Uterus (tissue), 4 donors: ENCODE results near the gene ZFAND3. TPM values are rescaled to one million over a fixed set of nuclear protein-coding genes. Genes with fewer than 3 reads are reported as not detected.
"Not testable (repeated sequence)": the region's sequence is repeated elsewhere in the genome, so short reads cannot be mapped to it uniquely, and the experiment has no call there.

ENCODE experiments used
- DNase-seq, 2 donors: peaks; one replicate each; pipeline ENCODE4 v3.0.0-alpha.2; 2019 to 2020
- H3K27ac ChIP-seq, 2 donors: fragments of 200-600 bp; sonication (generic); 1 replicate in 1 of 2; 2 replicates in 1 of 2; pipeline ENCODE4 v1.5.1; 2016 to 2018
- H3K27me3 ChIP-seq, 2 donors: fragments of 200-600 bp; sonication (generic); one replicate each; pipeline ENCODE4 v1.5.1; 2018 to 2019; ENCODE audit warnings: control low read depth in 1 of 2
- H3K36me3 ChIP-seq, 2 donors: fragments of 200-600 bp; sonication (generic); one replicate each; pipeline ENCODE4 v1.5.1; 2019; ENCODE audit warnings: control low read depth in 1 of 2
- H3K4me1 ChIP-seq, 2 donors: fragments of 200-600 bp; sonication (generic); one replicate each; pipeline ENCODE4 v1.5.1; 2018 to 2019; ENCODE audit warnings: control low read depth in 1 of 2
- H3K4me3 ChIP-seq, 2 donors: fragments of 200-600 bp; sonication (generic); 1 replicate in 1 of 2; 2 replicates in 1 of 2; pipeline ENCODE4 v1.5.1; 2018 to 2019; ENCODE audit warnings: mild to moderate bottlenecking in 1 of 2
- H3K9me3 ChIP-seq, 2 donors: fragments of 200-600 bp; sonication (generic); one replicate each; pipeline ENCODE4 v1.5.1; 2019; ENCODE audit warnings: control low read depth in 1 of 2
- CTCF ChIP-seq, 4 experiments: fragments of 200-600 bp in 2 of 4; fragments of 450-650 bp in 2 of 4; sonication (generic) in 2 of 4; IDR thresholded peaks; one replicate each; pipeline ENCODE4 v1.5.1; 2016 to 2019; ENCODE audit warnings: antibody characterized with exemption in 4 of 4, mild to moderate bottlenecking in 2 of 4, moderate library complexity in 1 of 4
- POLR2A ChIP-seq, 2 donors: fragments of 450-650 bp; IDR thresholded peaks; one replicate each; pipeline ENCODE4 v1.6.1; 2016; ENCODE audit warnings: antibody characterized with exemption in 2 of 2, mild to moderate bottlenecking in 1 of 2, moderate library complexity in 1 of 2
- intact Hi-C: fragments of 100-400 bp; cut with DNase I; formaldehyde crosslinking; loops from one replicate; pipeline ENCODE4 v1.15.1; 2023; ENCODE audit warnings: low total_unique reads
- total RNA-seq, 4 donors: library from RNA; depleted of rRNA in 3 of 4; stranded (reverse); fragments of >200 nt in 3 of 4; gene quantifications; one replicate each; pipeline versions ENCODE4 v1.1.0 to v1.2.4, GENCODE V29; 2014 to 2023
- donor health status: DM: yes; HTN: yes; CAD: no.

ZFAND3 gene
- total RNA-seq, 4 donors from 2014 or later = 5.0 to 81.9 (median 54.6) TPM

GRCh38 chr6:37960139-37960935 is 140.8 kb downstream of the ZFAND3 start:
- DNase-seq = no peak
- H3K4me1 ChIP-seq = no peaks in the 10 kb centered on the region
- TF ChIP-seq CTCF (IDR thresholded peaks at IDR 0.05) (no peak), POLR2A (IDR thresholded peaks at IDR 0.05) (no peak)
- intact Hi-C loops = no loop called here
- no peaks in the 10 kb centered on the region for H3K27me3 ChIP-seq
- H3K27ac ChIP-seq = no peak overlapping the region
- no peaks in the 10 kb centered on the region for H3K36me3 ChIP-seq
- no peak overlapping the region for H3K4me3 ChIP-seq
- no peaks in the 10 kb centered on the region for H3K9me3 ChIP-seq

GRCh38 chr6:37962481-37963080 is 143.1 kb downstream of the ZFAND3 start:
- H3K27me3 ChIP-seq, H3K9me3 ChIP-seq, intact Hi-C loops, H3K36me3 ChIP-seq, H3K27ac ChIP-seq, H3K4me3 ChIP-seq, DNase-seq, H3K4me1 ChIP-seq: not testable (repeated sequence)

GRCh38 chr6:37965964-37966676 is 146.6 kb downstream of the ZFAND3 start:
- Histone ChIP-seq H3K27me3 (no peaks in the 10 kb centered on the region), H3K9me3 (no peaks in the 10 kb centered on the region), H3K4me3 (no peak overlapping the region), H3K36me3 (no peaks in the 10 kb centered on the region), H3K27ac (no peak overlapping the region), H3K4me1 (no peaks in the 10 kb centered on the region)
- intact Hi-C loops = no loop called here
- no peak for TF ChIP-seq POLR2A (IDR thresholded peaks at IDR 0.05)
- TF ChIP-seq CTCF (IDR thresholded peaks at IDR 0.05) = no peak
- DNase-seq = no peak

DNA sequence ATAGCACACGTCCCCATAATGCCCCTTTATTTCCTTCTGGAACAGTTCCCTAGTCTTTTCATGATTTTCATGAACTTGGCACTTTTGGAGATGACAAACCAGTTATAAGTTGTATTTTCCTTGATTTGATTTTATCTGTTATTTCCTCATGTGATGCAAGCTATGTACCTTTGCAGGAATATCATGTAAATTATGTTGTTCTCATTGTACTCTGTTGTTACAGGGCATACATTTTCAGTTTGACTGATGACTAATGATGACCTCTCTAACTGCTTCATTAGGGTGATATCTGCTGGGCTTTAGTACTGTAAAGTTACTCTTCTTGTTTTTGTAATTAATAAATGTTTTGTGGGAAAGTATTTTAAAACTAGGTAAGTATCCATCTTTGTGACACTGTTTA is 147.3 kb downstream of the ZFAND3 start:
- TF ChIP-seq CTCF (IDR thresholded peaks at IDR 0.05) (no peak), POLR2A (IDR thresholded peaks at IDR 0.05) (no peak)
- H3K27me3 ChIP-seq = no peaks in the 10 kb centered on the region
- intact Hi-C loops = no loop called here
- H3K4me1 ChIP-seq = no peaks in the 10 kb centered on the region
- no peaks in the 10 kb centered on the region for H3K36me3 ChIP-seq
- no peak overlapping the region for H3K27ac ChIP-seq
- no peak for DNase-seq
- no peaks in the 10 kb centered on the region for H3K9me3 ChIP-seq
- H3K4me3 ChIP-seq = no peak overlapping the region

DNA sequence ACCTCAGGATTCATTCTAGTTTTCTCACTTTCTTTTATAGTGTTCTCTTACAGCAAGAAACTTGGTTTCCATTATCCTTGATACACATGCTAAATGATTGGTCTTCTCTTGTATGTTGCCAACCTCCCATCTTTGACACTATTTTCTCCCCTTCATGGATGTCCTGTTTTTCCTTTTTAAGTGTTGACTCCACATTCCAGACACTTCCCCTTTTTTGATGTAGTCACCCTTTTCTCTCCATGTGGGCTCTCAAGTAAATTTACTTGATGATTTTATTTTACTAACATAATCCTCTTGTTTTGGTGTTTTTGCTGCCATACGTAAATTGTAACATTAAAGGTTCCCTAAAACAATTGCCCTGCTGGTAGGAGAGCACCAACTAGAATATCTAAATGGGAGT is 148.1 kb downstream of the ZFAND3 start:
- no peak overlapping the region for H3K4me3 ChIP-seq
- intact Hi-C loops = no loop called here
- no peaks in the 10 kb centered on the region for H3K4me1 ChIP-seq
- H3K27ac ChIP-seq = no peak overlapping the region
- H3K9me3 ChIP-seq = no peaks in the 10 kb centered on the region
- no peaks in the 10 kb centered on the region for H3K36me3 ChIP-seq
- no peak for DNase-seq
- TF ChIP-seq CTCF (IDR thresholded peaks at IDR 0.05) (no peak), POLR2A (IDR thresholded peaks at IDR 0.05) (no peak)
- no peaks in the 10 kb centered on the region for H3K27me3 ChIP-seq
